NCI-H1092 (cell line): ENCODE measurements around the gene NSDHL.

Source experiments
- DNase-seq: peaks from one replicate; lab custom pipeline; 2025; lab: John Stamatoyannopoulos, UW

NSDHL gene

GRCh38 chrX:152913346-152913745 is 82.5 kb downstream of the NSDHL start:
- DNase-seq = no peak

- DNase-seq = no peak
Measured at GRCh38 chrX:152913910-152914309, 83.0 kb downstream of the NSDHL start.

GRCh38 chrX:152915541-152916241 is 84.8 kb downstream of the NSDHL start:
- no peak for DNase-seq

- DNase-seq = no peak
Measured at GRCh38 chrX:152917656-152918579, 87.1 kb downstream of the NSDHL start.

- no peak for DNase-seq
Measured at GRCh38 chrX:152918707-152919106, 87.8 kb downstream of the NSDHL start.
